ENCODE results near the gene STXBP1.

DNA sequence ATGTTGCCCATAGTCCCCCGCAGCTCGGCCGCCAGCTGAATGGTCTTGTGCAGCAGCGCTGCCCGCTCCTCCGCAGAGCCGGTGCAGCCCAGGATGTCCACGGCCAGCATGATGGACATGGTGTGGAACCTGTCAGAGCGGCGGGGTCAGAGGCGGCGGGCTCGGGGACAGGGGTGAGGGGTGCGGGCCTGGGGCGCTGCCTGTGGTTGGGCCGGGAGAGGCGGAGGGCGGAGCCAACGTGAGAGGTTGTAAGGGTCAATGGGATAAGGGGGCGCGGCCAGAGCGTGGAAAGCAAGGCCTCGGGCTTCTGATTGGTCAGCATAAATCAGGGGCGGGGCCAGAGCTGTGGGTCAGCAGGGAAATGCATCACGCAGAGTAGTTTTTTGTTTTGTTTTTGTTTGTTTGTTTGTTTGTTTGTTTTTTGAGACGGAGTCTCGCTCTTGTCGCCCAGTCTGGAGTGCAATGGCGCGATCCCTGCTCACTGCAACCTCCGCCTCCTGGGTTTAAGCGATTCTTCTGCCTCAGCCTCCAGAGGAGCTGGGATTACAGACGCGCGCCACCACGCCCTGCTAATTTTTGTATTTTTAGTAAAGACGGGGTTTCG is 129.9 kb downstream of the STXBP1 start:
- TF ChIP-seq CTCF (conservative IDR thresholded peaks at IDR 0.05; ENCODE audit: low read depth, low read length) (no peak), EZH2 (IDR thresholded peaks at IDR 0.05; ENCODE audit: borderline replicate concordance, low read depth, low read length, poor library complexity, severe bottlenecking) (no peak)
